Measurements from ENCODE around the gene SPTLC3. TPM values are rescaled to one million over a fixed set of nuclear protein-coding genes. Genes with fewer than 3 reads are reported as not detected.

Gene SPTLC3
- total and polyA plus RNA-seq, 5 donors from 2014 or later, result 0.12 to 0.54 (median 0.13) TPM; not detected in 2

GRCh38 chr20:13102694-13103093, 93.9 kb downstream of the SPTLC3 start:
- no peaks in the 10 kb centered on the region for H3K36me3 Mint-ChIP-seq
- no peaks in the 10 kb centered on the region for H3K9me3 ChIP-seq (ENCODE audit: control insufficient read depth in 2 of 2, low read length in 2 of 2)
- H3K27ac Mint-ChIP-seq, result no peak overlapping the region
- H3K4me3 Mint-ChIP-seq, result no peak overlapping the region
- no peaks in the 10 kb centered on the region for H3K4me1 Mint-ChIP-seq
- no peak overlapping the region for H3K4me3 ChIP-seq (ENCODE audit: low read depth, low read length)
- no peaks in the 10 kb centered on the region for H3K9me3 Mint-ChIP-seq
- H3K27ac ChIP-seq (ENCODE audit: insufficient read depth, low read length, poor library complexity, severe bottlenecking), result no peak overlapping the region
- no peaks in the 10 kb centered on the region for H3K27me3 ChIP-seq (ENCODE audit: control insufficient read depth, insufficient read depth, low read length)
- DNase-seq (no peak), ATAC-seq (ENCODE audit: low read depth in 2 of 2) (no peak)
- no peaks in the 10 kb centered on the region for H3K4me1 ChIP-seq (ENCODE audit: control insufficient read depth, insufficient read depth, low read length, poor library complexity, severe bottlenecking)
- no peaks in the 10 kb centered on the region for H3K27me3 Mint-ChIP-seq
- H3K36me3 ChIP-seq (ENCODE audit: control insufficient read depth, insufficient read depth, low read length), result no peaks in the 10 kb centered on the region

GRCh38 chr20:13105039-13105438, 96.3 kb downstream of the SPTLC3 start:
- no peak for DNase-seq
- H3K36me3 ChIP-seq (ENCODE audit: control insufficient read depth, insufficient read depth, low read length), result no peaks in the 10 kb centered on the region
- ATAC-seq (ENCODE audit: low read depth in 2 of 2), result no peak

GRCh38 chr20:13105864-13106457, 97.2 kb downstream of the SPTLC3 start:
- H3K4me3 ChIP-seq (ENCODE audit: low read depth, low read length), result no peak overlapping the region
- H3K27me3 ChIP-seq (ENCODE audit: control insufficient read depth, insufficient read depth, low read length), result no peaks in the 10 kb centered on the region
- DNase-seq, result peak in 1 of 3 donors; percentile 30
- H3K4me1 ChIP-seq (ENCODE audit: control insufficient read depth, insufficient read depth, low read length, poor library complexity, severe bottlenecking), result no peaks in the 10 kb centered on the region
- Mint-ChIP-seq H3K27me3 (no peaks in the 10 kb centered on the region), H3K27ac (no peak overlapping the region), H3K4me1 (no peaks in the 10 kb centered on the region), H3K36me3 (no peaks in the 10 kb centered on the region), H3K4me3 (no peak overlapping the region), H3K9me3 (no peaks in the 10 kb centered on the region)
- no peak overlapping the region for H3K27ac ChIP-seq (ENCODE audit: insufficient read depth, low read length, poor library complexity, severe bottlenecking)
- no peaks in the 10 kb centered on the region for H3K36me3 ChIP-seq (ENCODE audit: control insufficient read depth, insufficient read depth, low read length)
- H3K9me3 ChIP-seq (ENCODE audit: control insufficient read depth in 2 of 2, low read length in 2 of 2), result no peaks in the 10 kb centered on the region
- ATAC-seq (ENCODE audit: low read depth in 2 of 2), result no peak

More at GRCh38 chr20:13105039-13105438, 96.3 kb downstream of the SPTLC3 start:
- H3K27ac ChIP-seq (ENCODE audit: insufficient read depth, low read length, poor library complexity, severe bottlenecking), result no peak overlapping the region
- Mint-ChIP-seq H3K27me3 (no peaks in the 10 kb centered on the region), H3K4me3 (no peak overlapping the region), H3K36me3 (no peaks in the 10 kb centered on the region), H3K27ac (no peak overlapping the region), H3K9me3 (no peaks in the 10 kb centered on the region), H3K4me1 (no peaks in the 10 kb centered on the region)
- no peaks in the 10 kb centered on the region for H3K9me3 ChIP-seq (ENCODE audit: control insufficient read depth in 2 of 2, low read length in 2 of 2)
- H3K4me1 ChIP-seq (ENCODE audit: control insufficient read depth, insufficient read depth, low read length, poor library complexity, severe bottlenecking), result no peaks in the 10 kb centered on the region
- no peaks in the 10 kb centered on the region for H3K27me3 ChIP-seq (ENCODE audit: control insufficient read depth, insufficient read depth, low read length)
- H3K4me3 ChIP-seq (ENCODE audit: low read depth, low read length), result no peak overlapping the region

- Histone ChIP-seq H3K9me3 (ENCODE audit: control insufficient read depth in 2 of 2, low read length in 2 of 2) (no peaks in the 10 kb centered on the region), H3K4me3 (ENCODE audit: low read depth, low read length) (no peak overlapping the region), H3K4me1 (ENCODE audit: control insufficient read depth, insufficient read depth, low read length, poor library complexity, severe bottlenecking) (no peaks in the 10 kb centered on the region), H3K27ac (ENCODE audit: insufficient read depth, low read length, poor library complexity, severe bottlenecking) (no peak overlapping the region), H3K36me3 (ENCODE audit: control insufficient read depth, insufficient read depth, low read length) (no peaks in the 10 kb centered on the region), H3K27me3 (ENCODE audit: control insufficient read depth, insufficient read depth, low read length) (no peaks in the 10 kb centered on the region)
- Mint-ChIP-seq H3K36me3 (no peaks in the 10 kb centered on the region), H3K27ac (no peak overlapping the region), H3K27me3 (no peaks in the 10 kb centered on the region), H3K4me3 (no peak overlapping the region), H3K9me3 (no peaks in the 10 kb centered on the region), H3K4me1 (no peaks in the 10 kb centered on the region)
- ATAC-seq (ENCODE audit: low read depth in 2 of 2), result no peak
- DNase-seq, result no peak
These were observed 100.9 kb downstream of the SPTLC3 start for GRCh38 chr20:13109658-13110057.

- H3K27ac ChIP-seq (ENCODE audit: insufficient read depth, low read length, poor library complexity, severe bottlenecking), result no peak overlapping the region
- no peaks in the 10 kb centered on the region for H3K36me3 Mint-ChIP-seq
- DNase-seq (no peak), ATAC-seq (ENCODE audit: low read depth in 2 of 2) (no peak)
- H3K27me3 ChIP-seq (ENCODE audit: control insufficient read depth, insufficient read depth, low read length), result no peaks in the 10 kb centered on the region
- no peaks in the 10 kb centered on the region for H3K27me3 Mint-ChIP-seq
- no peaks in the 10 kb centered on the region for H3K4me1 Mint-ChIP-seq
- H3K9me3 Mint-ChIP-seq, result no peaks in the 10 kb centered on the region
- no peak overlapping the region for H3K27ac Mint-ChIP-seq
- no peaks in the 10 kb centered on the region for H3K36me3 ChIP-seq (ENCODE audit: control insufficient read depth, insufficient read depth, low read length)
- H3K4me3 Mint-ChIP-seq, result no peak overlapping the region
- no peaks in the 10 kb centered on the region for H3K9me3 ChIP-seq (ENCODE audit: control insufficient read depth in 2 of 2, low read length in 2 of 2)
- H3K4me1 ChIP-seq (ENCODE audit: control insufficient read depth, insufficient read depth, low read length, poor library complexity, severe bottlenecking), result no peaks in the 10 kb centered on the region
- no peak overlapping the region for H3K4me3 ChIP-seq (ENCODE audit: low read depth, low read length)
These were observed 102.0 kb downstream of the SPTLC3 start for GRCh38 chr20:13110796-13111195.

GRCh38 chr20:13111249-13111911, 102.6 kb downstream of the SPTLC3 start:
- no peak overlapping the region for H3K4me3 Mint-ChIP-seq
- H3K27ac Mint-ChIP-seq, result no peak overlapping the region
- Histone ChIP-seq H3K9me3 (ENCODE audit: control insufficient read depth in 2 of 2, low read length in 2 of 2) (no peaks in the 10 kb centered on the region), H3K27me3 (ENCODE audit: control insufficient read depth, insufficient read depth, low read length) (no peaks in the 10 kb centered on the region), H3K36me3 (ENCODE audit: control insufficient read depth, insufficient read depth, low read length) (no peaks in the 10 kb centered on the region), H3K27ac (ENCODE audit: insufficient read depth, low read length, poor library complexity, severe bottlenecking) (no peak overlapping the region), H3K4me3 (ENCODE audit: low read depth, low read length) (no peak overlapping the region), H3K4me1 (ENCODE audit: control insufficient read depth, insufficient read depth, low read length, poor library complexity, severe bottlenecking) (no peaks in the 10 kb centered on the region)
- H3K4me1 Mint-ChIP-seq, result no peaks in the 10 kb centered on the region
- DNase-seq (no peak), ATAC-seq (ENCODE audit: low read depth in 2 of 2) (no peak)
- H3K36me3 Mint-ChIP-seq, result no peaks in the 10 kb centered on the region
- H3K27me3 Mint-ChIP-seq, result no peaks in the 10 kb centered on the region
- no peaks in the 10 kb centered on the region for H3K9me3 Mint-ChIP-seq

GRCh38 chr20:13113731-13114130, 105.0 kb downstream of the SPTLC3 start:
- H3K36me3 ChIP-seq (ENCODE audit: control insufficient read depth, insufficient read depth, low read length), result no peaks in the 10 kb centered on the region
- no peak for DNase-seq
- no peak overlapping the region for H3K4me3 Mint-ChIP-seq
- no peaks in the 10 kb centered on the region for H3K9me3 ChIP-seq (ENCODE audit: control insufficient read depth in 2 of 2, low read length in 2 of 2)
- no peaks in the 10 kb centered on the region for H3K9me3 Mint-ChIP-seq
- H3K27me3 ChIP-seq (ENCODE audit: control insufficient read depth, insufficient read depth, low read length), result no peaks in the 10 kb centered on the region
- H3K4me1 Mint-ChIP-seq, result no peaks in the 10 kb centered on the region
- no peaks in the 10 kb centered on the region for H3K4me1 ChIP-seq (ENCODE audit: control insufficient read depth, insufficient read depth, low read length, poor library complexity, severe bottlenecking)
- no peaks in the 10 kb centered on the region for H3K36me3 Mint-ChIP-seq
- no peak overlapping the region for H3K27ac Mint-ChIP-seq
- no peak overlapping the region for H3K4me3 ChIP-seq (ENCODE audit: low read depth, low read length)
- no peak for ATAC-seq (ENCODE audit: low read depth in 2 of 2)
- H3K27ac ChIP-seq (ENCODE audit: insufficient read depth, low read length, poor library complexity, severe bottlenecking), result no peak overlapping the region
- H3K27me3 Mint-ChIP-seq, result no peaks in the 10 kb centered on the region

GRCh38 chr20:13117200-13117599, 108.4 kb downstream of the SPTLC3 start:
- no peak overlapping the region for H3K4me3 ChIP-seq (ENCODE audit: low read depth, low read length)
- no peaks in the 10 kb centered on the region for H3K36me3 ChIP-seq (ENCODE audit: control insufficient read depth, insufficient read depth, low read length)
- H3K27me3 Mint-ChIP-seq, result no peaks in the 10 kb centered on the region
- no peak overlapping the region for H3K27ac ChIP-seq (ENCODE audit: insufficient read depth, low read length, poor library complexity, severe bottlenecking)
- H3K27ac Mint-ChIP-seq, result no peak overlapping the region
- no peaks in the 10 kb centered on the region for H3K4me1 ChIP-seq (ENCODE audit: control insufficient read depth, insufficient read depth, low read length, poor library complexity, severe bottlenecking)
- H3K27me3 ChIP-seq (ENCODE audit: control insufficient read depth, insufficient read depth, low read length), result no peaks in the 10 kb centered on the region
- H3K4me3 Mint-ChIP-seq, result no peak overlapping the region
- ATAC-seq (ENCODE audit: low read depth in 2 of 2) (no peak), DNase-seq (no peak)
- no peaks in the 10 kb centered on the region for H3K36me3 Mint-ChIP-seq
- H3K9me3 Mint-ChIP-seq, result no peaks in the 10 kb centered on the region
- no peaks in the 10 kb centered on the region for H3K4me1 Mint-ChIP-seq
- H3K9me3 ChIP-seq (ENCODE audit: control insufficient read depth in 2 of 2, low read length in 2 of 2), result no peaks in the 10 kb centered on the region

Measured in CD4-positive, CD25-positive, alpha-beta regulatory T cell (primary cell).